Measurements from ENCODE around the gene CFAP73. TPM values are rescaled to one million over a fixed set of nuclear protein-coding genes. Genes with fewer than 3 reads are reported as not detected.

Gene CFAP73
- polyA plus RNA-seq, 1 donor, result 1.3 TPM

- DNase-seq, result no peak
Measured at GRCh38 chr12:113142173-113142885, 7.2 kb upstream of the CFAP73 start.

GRCh38 chr12:113142886-113143332, 6.6 kb upstream of the CFAP73 start:
- DNase-seq, result no peak

GRCh38 chr12:113143959-113144358, 5.6 kb upstream of the CFAP73 start:
- no peak for DNase-seq

- no peak for DNase-seq
Measured at GRCh38 chr12:113144806-113145205, 4.7 kb upstream of the CFAP73 start.

- DNase-seq, result no peak
Measured at GRCh38 chr12:113145720-113146551, 3.6 kb upstream of the CFAP73 start.

- DNase-seq, result no peak
Measured at GRCh38 chr12:113146999-113147398, 2.5 kb upstream of the CFAP73 start.

GRCh38 chr12:113151655-113152054, 2.1 kb downstream of the CFAP73 start:
- DNase-seq, result no peak

- DNase-seq, result no peak
Measured at GRCh38 chr12:113152196-113152834, 2.8 kb downstream of the CFAP73 start.

GRCh38 chr12:113152835-113153814, 3.6 kb downstream of the CFAP73 start:
- DNase-seq, result peak; percentile 67

- DNase-seq, result no peak
Measured at GRCh38 chr12:113154351-113154973, 4.9 kb downstream of the CFAP73 start.

GRCh38 chr12:113155060-113155459, 5.5 kb downstream of the CFAP73 start:
- no peak for DNase-seq

GRCh38 chr12:113155646-113156045, 6.1 kb downstream of the CFAP73 start:
- DNase-seq, result no peak

- DNase-seq, result no peak
Measured at GRCh38 chr12:113157218-113157859, 7.8 kb downstream of the CFAP73 start.

GRCh38 chr12:113158439-113159203, 9.1 kb downstream of the CFAP73 start:
- no peak for DNase-seq

GRCh38 chr12:113159937-113160336, 10.4 kb downstream of the CFAP73 start:
- DNase-seq, result no peak

- peak; percentile 48 for DNase-seq
Measured at GRCh38 chr12:113161415-113162016, 12.0 kb downstream of the CFAP73 start.

GRCh38 chr12:113162102-113163029, 12.8 kb downstream of the CFAP73 start:
- DNase-seq, result no peak

- no peak for DNase-seq
Measured at GRCh38 chr12:113163030-113163360, 13.5 kb downstream of the CFAP73 start.

Measured in left kidney (tissue), 2 donors.